NCI-H510A treated with DMSO at 0.1 percent for 48 hours (cell line): ENCODE results near the gene CXCR3.
"Not testable (repeated sequence)": the region's sequence is repeated elsewhere in the genome, so short reads cannot be mapped to it uniquely, and the experiment has no call there.

Experiments used
- DNase-seq: peaks from one replicate; lab custom pipeline; 2025; lab: John Stamatoyannopoulos, UW

Gene CXCR3

GRCh38 chrX:71618303-71618721 is at the start of gene CXCR3:
TSS of gene CXCR3 (minus strand) at chrX:71618511. CDS start at chrX:71618449, 62 bp downstream.
- no peak for DNase-seq

- DNase-seq, result no peak
Measured at GRCh38 chrX:71667328-71668247, 49.3 kb upstream of the CXCR3 start, which contains the start of gene LOC101059915. TSS of gene LOC101059915 (plus strand) at chrX:71667546.

- DNase-seq, result no peak
Measured at GRCh38 chrX:71666240-71667223, 48.2 kb upstream of the CXCR3 start.

GRCh38 chrX:71665747-71666146 is 47.4 kb upstream of the CXCR3 start:
- DNase-seq, result no peak

GRCh38 chrX:71664889-71665491 is 46.7 kb upstream of the CXCR3 start:
- DNase-seq, result no peak

- DNase-seq, result peak; percentile 18
Measured at GRCh38 chrX:71664202-71664601, 45.9 kb upstream of the CXCR3 start.

- DNase-seq, result not testable (repeated sequence)
Measured at GRCh38 chrX:71663238-71663637, 44.9 kb upstream of the CXCR3 start.

- not testable (repeated sequence) for DNase-seq
Measured at GRCh38 chrX:71662654-71663053, 44.3 kb upstream of the CXCR3 start.

GRCh38 chrX:71661919-71662318 is 43.6 kb upstream of the CXCR3 start:
- DNase-seq, result no peak

GRCh38 chrX:71660562-71661416 is 42.5 kb upstream of the CXCR3 start:
- no peak for DNase-seq

GRCh38 chrX:71659959-71660358 is 41.6 kb upstream of the CXCR3 start:
- no peak for DNase-seq

- DNase-seq, result no peak
Measured at GRCh38 chrX:71659342-71659741, 41.0 kb upstream of the CXCR3 start.

GRCh38 chrX:71657267-71657666 is 39.0 kb upstream of the CXCR3 start:
- no peak for DNase-seq

GRCh38 chrX:71653344-71653743 is 35.0 kb upstream of the CXCR3 start:
- no peak for DNase-seq

GRCh38 chrX:71652405-71652804 is 34.1 kb upstream of the CXCR3 start:
- peak; percentile 43 for DNase-seq

- peak; percentile 40 for DNase-seq
Measured at GRCh38 chrX:71650333-71650969, 32.1 kb upstream of the CXCR3 start.

- not testable (repeated sequence) for DNase-seq
Measured at GRCh38 chrX:71644406-71644805, 26.1 kb upstream of the CXCR3 start.

- DNase-seq, result no peak
Measured at GRCh38 chrX:71640002-71640401, 21.7 kb upstream of the CXCR3 start.

- DNase-seq, result no peak
Measured at GRCh38 chrX:71638409-71638808, 20.1 kb upstream of the CXCR3 start.

GRCh38 chrX:71637848-71638247 is 19.5 kb upstream of the CXCR3 start:
- DNase-seq, result peak; percentile 10

- DNase-seq, result no peak
Measured at GRCh38 chrX:71637253-71637618, 18.9 kb upstream of the CXCR3 start.
